NCI-H2196 treated with DMSO at 0.1 percent for 48 hours (cell line): Measurements from ENCODE around the gene EBF3.

Experiments used
- DNase-seq: peaks from one replicate; lab custom pipeline; 2025; ENCODE audit not compliant: unreplicated experiment; lab: John Stamatoyannopoulos, UW

The EBF3 gene

GRCh38 chr10:129842031-129842430, 122.0 kb downstream of the EBF3 start:
- no peak for DNase-seq

DNA sequence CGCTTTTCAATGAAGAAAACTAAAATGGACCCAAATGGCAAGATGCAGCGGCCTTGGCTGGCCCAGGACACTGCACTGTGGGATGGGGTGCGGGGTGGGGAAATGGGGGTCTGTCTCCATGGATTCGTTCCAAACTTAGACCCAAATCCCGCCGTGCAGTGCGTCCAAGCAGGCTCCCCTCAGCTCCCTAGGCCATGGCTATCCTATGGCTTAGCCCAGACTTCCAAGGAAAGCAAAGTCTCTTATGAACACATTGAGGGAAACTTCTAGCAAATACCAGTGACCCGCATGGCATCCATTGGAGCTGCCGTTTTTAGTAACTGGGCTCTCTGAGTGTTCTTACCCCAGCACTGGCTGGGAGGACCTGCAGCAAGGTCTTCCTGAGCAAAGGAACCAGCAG, 122.5 kb downstream of the EBF3 start:
- no peak for DNase-seq

DNA sequence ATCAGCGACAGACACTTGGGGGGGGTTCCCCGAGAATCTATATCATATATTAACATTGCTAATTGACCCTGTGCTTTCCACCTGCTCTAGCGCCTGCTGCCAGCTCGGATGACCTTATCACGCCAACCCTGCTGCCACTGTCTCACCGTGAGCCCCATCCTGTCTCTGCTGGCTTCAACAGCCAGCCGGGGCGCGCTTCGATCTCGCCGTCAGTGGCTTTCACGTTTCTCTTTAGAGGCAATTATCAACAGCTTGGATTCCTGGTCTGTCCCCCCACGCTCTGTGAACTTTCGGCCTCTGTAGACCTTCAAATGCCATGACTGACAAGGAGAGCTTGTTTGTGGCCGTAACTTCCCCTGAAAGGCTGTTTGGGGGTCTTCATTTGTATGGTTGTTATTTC, 123.0 kb downstream of the EBF3 start:
- DNase-seq: no peak

DNA sequence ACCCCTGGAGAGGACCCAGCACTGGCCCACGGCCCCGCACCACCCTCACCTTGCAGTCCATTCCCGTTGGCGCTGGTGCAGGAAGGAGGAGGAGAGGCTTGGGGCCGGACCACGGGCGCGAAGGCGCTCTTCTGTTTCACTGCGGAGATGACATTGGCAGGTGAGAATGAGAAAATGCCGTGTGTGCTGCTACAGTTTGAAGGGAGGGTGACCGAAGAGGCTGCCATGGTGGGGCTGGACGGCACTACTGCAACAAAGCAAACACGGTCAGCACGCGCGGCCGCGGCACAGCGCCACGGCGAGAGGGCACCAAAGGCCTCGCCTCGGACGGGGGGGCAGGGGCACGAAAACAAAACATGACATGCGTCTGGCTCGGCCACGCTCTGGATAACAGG, 123.9 kb downstream of the EBF3 start:
- DNase-seq: no peak

- no peak for DNase-seq
Measured at GRCh38 chr10:129839285-129840195, 124.5 kb downstream of the EBF3 start.

DNA sequence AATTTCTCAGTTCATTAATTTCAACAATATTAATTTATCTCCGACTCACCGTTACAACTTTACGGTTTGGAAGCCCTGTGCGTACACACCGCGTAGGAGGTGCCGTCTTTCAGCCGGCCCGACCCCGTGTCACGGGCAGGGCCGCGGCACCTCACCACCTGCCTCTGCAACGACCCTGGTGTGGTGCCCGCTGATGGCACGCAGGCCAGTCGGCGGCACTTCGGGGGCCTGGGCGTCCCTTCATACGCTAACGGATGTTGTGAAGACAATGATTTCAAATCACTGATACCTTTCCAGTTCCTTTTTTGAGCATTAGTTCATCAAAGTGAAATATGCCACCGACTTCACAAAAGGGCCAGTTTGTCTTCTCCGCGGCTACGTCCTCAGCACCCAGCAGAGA, 125.3 kb downstream of the EBF3 start:
- DNase-seq: no peak

- no peak for DNase-seq
Measured at GRCh38 chr10:129837909-129838582, 126.0 kb downstream of the EBF3 start.

GRCh38 chr10:129836253-129836652, 127.8 kb downstream of the EBF3 start:
- no peak for DNase-seq

DNA sequence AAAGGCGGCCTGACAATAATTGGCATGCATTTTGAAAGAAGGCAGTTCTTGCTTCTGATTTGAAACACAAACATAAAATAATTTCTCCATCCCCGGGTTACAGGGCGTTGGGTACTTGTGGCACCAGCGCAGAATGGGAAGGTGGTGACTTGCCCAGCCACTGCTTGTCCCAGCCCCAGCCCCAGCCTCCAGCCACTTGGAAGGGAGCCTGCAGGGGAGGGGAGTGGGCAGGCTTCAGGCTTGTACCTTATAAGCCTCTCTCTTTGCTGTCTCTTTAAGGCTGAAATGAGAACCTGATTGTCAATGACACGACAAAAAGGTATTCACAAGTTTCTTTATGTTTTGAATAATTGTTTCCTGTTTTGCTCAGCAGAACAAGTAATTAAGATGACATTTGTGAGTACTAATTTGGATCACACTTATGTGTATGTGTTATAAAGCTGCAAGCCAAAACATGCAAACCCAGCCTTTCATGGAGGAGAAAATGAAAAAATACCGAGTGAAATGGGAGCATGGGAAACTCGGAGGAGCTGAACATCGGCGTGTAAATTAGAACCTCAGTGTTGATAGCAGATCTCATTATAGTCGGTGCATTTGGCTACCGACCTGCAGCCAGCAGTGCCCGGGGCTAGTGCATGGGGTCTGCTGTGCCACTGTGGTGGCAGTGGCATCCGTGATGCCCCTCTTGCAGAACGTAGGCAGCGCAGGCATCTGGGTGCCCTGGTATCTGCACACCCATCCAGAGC, 129.9 kb downstream of the EBF3 start:
- DNase-seq: no peak

- DNase-seq: no peak
Measured at GRCh38 chr10:129833468-129833950, 130.6 kb downstream of the EBF3 start.

DNA sequence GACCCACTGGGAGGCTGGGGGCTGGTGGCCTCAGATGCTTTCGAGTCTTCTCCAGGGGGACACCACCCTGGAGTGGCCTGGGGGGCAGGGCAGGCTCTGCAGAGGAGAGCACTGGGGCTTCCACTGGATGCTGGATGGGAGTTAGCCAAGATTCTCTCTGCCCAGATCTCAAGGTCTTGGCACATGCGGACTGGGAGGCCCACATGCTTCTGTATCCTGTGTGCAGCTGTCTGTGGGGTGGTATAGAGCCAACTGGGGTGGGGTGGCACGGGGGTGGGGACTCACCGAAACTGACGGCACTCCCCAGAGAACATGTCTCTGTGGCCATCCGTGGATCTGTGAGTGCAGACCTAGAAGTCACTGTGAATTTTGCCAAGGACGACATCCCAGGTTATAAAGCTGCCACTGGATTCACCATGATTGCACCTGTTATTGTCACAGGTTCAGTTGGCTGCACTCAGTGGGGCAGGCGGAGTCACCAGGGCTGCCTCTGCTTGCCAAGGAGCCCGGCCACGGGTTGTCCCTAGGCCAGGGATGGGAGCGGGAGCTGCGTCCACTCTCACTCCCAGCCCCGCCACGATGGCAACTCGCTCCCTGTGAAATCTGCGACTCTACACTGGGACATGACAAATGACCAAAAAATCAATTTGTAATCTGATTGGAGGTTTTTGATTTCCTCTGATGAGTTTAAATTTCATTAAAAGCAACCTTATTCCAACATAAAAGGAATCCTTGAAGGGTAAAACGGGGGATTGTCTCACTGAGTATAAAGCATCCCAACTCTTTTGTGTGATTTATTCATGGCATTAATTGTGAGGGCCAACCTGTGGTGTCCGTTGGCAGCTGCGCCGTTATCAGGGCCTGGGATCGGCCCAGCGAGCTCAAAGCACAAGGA, 131.3 kb downstream of the EBF3 start:
- DNase-seq: no peak

- DNase-seq: no peak
Measured at GRCh38 chr10:129831150-129831549, 132.9 kb downstream of the EBF3 start.

DNA sequence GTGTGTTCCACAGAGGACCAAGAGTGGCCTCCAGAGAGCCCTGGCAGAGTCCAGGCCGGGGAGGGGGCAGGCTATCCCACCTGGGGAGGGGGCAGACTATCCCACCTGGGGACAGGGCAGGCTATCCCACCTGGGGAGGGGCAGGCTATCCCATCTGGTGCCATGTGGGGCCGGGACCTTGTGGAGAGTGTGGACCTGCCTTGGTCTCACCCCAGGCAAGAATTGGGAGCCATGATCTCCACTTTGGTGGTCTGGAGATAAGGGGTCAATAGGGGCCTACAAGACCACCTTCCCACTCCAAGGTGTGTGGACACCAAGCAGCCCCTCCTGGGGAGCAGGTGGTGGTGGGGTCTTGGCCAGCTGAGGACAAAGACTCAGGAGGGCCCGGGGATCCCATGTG, 138.2 kb downstream of the EBF3 start:
- DNase-seq: no peak

- DNase-seq: no peak
Measured at GRCh38 chr10:129825221-129825620, 138.9 kb downstream of the EBF3 start.

GRCh38 chr10:129820451-129820850, 143.6 kb downstream of the EBF3 start:
- no peak for DNase-seq

DNA sequence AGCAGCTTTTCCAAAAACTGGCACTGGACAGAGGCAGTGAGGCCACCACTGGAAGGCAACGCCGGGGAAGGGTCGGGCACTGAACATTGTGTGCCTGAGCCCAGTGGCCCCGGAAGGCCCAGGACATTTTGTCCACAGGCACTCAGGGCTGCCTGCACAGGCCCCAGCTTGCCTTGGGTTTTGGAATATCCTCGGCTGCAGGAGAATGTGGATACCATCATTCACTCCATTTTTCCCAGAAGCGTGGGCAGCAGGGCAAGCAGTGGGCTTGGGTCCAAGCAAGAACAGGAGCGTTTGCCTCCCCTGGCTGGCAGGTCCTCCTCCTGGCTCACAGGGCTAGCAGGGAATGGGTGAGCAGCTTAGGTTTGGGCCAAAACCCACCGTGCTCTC, 147.4 kb downstream of the EBF3 start:
- DNase-seq: no peak

- no peak for DNase-seq
Measured at GRCh38 chr10:129815898-129816655, 148.0 kb downstream of the EBF3 start.

DNA sequence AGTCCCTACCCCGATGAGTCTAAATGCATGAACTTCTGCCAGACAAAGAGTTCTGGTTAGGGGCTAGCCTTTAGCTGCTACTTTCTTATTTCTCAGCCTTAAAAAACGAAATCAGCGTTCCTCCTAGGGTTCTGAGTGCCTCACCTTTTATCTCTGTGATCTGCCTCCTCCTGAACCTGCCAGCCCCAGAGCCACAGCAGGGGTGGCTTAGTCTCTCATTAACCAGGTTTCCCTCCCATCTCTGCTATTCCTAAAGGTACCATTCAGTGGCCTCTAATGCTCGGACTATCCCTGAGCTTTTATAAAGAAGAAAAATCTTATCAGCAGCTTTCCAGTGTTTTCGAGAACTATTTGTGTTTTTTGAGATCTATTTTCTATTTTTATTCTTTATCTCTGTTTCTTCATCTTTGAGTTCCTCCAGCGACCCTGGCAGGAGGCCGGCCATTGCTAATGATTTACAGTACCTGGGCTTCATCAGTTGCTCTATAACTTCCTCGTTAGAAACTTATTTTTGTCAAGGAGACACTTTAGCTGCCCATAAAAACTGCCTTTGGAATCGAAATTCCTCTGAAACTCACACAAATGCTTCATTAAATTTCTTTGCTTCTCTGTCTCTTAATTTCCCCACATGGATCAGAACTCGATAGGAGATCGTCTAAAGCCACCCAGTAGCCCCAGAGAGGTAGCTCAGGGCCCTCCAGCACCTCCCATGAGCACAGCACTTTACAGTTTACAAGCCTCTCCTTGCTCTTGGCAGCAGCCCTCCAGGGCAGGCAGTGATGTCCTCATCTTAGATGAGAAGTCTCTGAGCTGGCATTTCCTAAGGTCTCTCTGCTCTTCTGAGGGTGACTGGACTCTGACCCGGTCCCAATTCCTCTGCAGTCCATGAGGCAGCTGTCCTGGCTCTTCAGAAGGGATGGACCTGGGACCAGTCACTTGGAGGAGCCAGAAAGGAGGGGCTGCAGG, 149.1 kb downstream of the EBF3 start:
- DNase-seq: no peak

DNA sequence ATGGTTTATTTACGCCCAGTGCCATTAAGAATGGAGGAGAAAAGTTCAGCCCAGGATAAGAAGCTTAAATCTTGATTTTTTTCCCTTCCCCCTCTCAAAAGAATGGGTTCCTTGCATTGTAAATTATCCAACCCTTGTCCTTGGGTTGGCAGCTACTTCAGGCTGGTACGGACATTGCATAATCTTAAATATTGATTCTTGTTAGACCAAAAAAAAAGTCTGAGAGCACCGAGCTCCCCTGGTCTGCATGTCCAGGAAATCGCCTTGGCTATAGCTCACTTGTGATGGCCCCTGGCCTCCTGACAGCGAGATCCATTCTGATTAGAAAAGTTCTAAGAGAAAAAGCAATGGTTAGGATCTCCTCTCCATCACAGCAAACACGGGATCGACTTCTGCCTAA, 151.7 kb downstream of the EBF3 start:
- no peak for DNase-seq
